GM21825 (cell line): ENCODE data around the gene GOLGA7B.

ENCODE experiments used
- ATAC-seq: cut with Tn5 transposase; IDR thresholded peaks from one replicate; pipeline ENCODE4 v1.9.1; 2021; ENCODE audit warnings: mild to moderate bottlenecking, moderate library complexity; ENCODE audit not compliant: unreplicated experiment

The GOLGA7B gene

DNA sequence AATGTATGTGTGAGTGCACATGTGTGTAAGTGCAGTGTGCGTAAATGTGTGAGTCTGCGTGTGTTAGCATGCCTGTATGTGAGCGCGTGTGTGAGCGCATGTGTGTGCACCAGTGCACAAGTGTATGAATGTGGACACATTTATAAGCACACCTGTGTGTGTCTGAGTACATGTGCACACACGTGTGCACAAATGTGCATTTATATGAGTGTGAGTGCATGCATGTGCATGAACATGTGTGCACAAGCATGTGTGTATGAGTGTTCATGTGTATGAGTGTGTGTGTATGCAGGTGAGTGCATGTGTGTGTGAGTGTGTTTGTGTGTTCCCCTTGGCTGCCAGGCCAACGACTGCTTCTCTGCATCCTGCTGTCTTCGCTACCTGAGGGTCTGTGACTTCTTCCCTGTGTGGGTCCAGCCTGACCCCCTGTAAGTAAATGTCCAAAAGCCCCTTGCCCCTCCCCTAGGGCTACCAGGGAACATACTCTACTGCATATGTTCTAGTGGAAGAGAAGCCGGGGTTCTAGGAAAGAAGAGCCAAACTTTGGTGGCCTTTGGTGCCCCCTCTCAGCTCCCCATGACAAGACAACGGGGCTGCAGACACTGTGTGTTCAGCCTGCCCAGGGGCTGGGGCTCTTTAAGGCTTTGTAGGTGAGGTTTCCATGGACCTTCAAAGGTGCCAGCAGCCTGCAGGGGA lies 17.0 kb downstream of the GOLGA7B start:
- no peak for ATAC-seq

- no peak for ATAC-seq
Measured at GRCh38 chr10:97867220-97867800, 17.7 kb downstream of the GOLGA7B start.

- ATAC-seq: no peak
Measured at GRCh38 chr10:97868134-97868685, 18.6 kb downstream of the GOLGA7B start.

GRCh38 chr10:97869091-97870042 lies 19.7 kb downstream of the GOLGA7B start:
- peak; percentile 94 for ATAC-seq

DNA sequence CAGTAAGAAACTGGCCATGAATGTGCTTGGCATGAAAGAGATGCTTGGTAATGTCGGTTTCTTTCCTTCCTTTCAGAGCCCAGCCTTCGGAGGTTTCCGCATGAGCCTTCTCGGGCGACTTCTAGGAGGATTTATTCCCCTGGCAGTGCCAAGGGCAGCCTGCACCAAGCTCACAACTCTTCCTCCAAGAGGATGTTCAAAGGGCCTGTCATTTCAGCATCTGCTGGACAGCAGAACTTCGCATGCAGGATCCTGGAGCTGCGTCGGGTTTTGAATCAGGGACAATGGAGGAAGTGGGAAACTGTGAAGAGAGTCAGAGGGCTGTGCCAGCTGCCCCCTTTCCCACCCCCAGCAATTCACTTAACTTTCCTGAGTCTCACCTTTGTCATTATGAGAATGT lies 21.3 kb downstream of the GOLGA7B start:
- no peak for ATAC-seq

DNA sequence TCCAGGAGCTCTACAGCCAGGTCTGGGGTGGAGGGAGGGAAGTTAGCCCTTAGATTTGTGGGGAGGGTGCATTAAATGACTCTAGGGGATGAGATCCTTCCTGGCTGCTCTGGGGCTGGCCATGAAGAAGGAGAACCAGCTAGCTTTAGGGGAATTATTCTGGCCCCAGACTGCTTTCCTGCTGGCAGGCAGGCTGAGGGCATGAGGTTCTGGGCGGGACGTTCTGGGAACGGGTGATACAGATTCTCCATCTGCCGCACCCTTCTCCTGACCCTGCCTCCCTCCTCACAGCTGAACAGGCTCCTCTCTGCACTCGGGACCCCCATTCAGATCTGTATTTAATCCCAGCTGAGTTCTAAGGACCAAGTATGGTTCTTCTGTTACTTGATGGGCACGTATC lies 23.9 kb downstream of the GOLGA7B start:
- no peak for ATAC-seq

DNA sequence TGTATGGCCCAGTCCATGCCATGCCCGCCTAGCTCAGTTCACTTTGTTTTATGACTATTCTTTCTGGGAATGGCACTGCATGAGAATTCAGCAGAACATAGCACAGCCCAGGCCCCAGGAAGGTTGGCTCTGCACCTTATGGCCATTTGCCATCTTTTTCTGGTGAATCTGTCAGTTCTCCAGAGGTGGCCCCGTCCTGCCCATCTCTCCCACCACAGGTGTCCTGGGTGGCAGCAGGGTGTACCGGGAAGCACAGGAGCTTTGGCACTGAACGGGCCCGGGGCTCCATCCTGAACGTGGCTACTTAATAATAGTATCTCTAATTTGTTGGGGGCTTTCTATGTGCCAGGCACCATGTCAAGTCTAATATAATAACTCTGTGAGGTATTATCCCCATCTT lies 24.7 kb downstream of the GOLGA7B start:
- ATAC-seq: no peak

- ATAC-seq: no peak
Measured at GRCh38 chr10:97875391-97875790, 25.7 kb downstream of the GOLGA7B start.

GRCh38 chr10:97876402-97876801 lies 26.8 kb downstream of the GOLGA7B start:
- no peak for ATAC-seq

GRCh38 chr10:97879241-97879640 lies 29.6 kb downstream of the GOLGA7B start:
- no peak for ATAC-seq

GRCh38 chr10:97880109-97880508 lies 30.5 kb downstream of the GOLGA7B start:
- ATAC-seq: no peak

DNA sequence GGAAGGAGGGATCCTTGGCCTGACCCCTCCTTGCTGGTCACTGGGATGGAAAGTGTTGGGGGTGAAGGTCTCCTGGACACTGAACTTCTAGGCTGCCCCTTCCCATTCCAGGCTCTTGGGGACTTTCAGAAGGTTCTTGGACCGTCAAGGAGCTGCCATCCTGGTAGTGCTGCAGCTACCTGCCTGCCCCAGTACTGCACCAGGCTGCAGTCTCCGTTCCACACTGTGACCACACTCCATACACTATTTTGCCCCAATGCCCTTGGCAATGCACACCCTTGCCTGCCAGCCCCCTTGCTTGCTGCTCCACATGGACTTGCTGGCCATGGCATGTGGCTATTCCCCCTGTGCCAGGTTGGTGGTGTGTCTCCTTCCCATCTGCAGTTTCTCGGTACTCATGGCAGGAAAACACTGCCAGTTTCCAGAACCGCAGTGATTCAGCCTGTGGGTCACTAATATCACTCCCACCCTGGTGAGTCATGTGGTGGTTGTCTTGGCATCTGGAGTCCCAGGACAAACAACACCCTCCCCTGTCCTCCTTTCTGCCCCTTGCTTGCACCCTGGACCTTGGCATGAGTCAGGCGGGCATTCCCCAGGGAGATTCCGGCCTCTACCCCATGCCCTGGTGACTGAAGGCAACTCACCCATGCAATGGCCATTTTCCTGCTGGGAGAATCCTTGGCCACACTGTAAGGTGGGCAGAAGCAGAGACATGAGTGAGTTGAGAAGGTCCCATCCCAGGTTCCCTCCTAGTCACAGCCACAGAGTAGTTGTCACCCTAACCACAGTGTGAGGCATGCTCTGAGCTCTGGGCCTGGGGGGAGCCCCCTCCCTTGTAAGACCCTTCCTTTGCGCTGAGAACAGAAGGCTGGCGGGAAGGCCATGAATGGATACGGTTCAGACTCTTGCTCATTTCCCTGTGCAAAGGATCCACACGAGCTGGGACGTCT lies 32.8 kb downstream of the GOLGA7B start:
- ATAC-seq: no peak

DNA sequence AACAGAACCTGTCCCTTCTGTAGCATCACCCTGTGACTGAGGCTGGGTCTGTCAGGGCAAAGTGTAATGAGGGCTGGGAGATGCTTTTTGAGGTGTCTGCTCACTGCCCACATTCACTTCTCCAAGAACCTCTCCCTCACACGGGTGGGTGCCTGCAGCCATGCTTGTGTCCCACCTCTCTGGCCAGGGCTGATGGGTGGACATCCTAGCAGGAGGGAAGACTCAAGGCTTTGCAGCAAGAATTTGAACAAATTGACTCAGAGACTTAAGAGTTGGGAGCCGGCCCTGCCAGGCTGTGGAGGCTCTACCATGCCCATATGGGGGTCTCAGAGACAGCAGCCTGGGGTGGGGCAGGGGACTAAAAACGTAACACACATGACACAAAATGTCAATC lies 33.4 kb downstream of the GOLGA7B start:
- no peak for ATAC-seq

DNA sequence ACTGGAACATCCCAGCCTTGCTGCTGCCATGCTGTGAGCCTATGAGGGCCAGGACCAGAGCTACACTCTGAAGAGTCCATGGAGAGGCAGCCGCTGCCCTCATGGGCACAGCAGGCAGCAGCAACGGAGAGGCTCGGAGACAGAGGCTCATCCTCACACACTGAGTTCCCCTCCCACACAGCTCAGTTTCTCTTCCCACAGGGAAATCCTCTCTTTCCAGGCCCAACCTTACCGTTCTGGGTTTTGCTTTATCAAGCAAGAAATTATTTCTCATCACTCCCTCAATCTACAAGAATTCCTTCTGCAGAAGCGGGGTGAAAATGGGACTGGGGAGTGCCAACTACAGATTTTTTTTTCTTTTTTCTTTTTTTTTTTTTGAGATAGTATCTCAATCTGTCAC lies 36.6 kb downstream of the GOLGA7B start:
- ATAC-seq: no peak

GRCh38 chr10:97887399-97887798 lies 37.8 kb downstream of the GOLGA7B start:
- ATAC-seq: no peak

DNA sequence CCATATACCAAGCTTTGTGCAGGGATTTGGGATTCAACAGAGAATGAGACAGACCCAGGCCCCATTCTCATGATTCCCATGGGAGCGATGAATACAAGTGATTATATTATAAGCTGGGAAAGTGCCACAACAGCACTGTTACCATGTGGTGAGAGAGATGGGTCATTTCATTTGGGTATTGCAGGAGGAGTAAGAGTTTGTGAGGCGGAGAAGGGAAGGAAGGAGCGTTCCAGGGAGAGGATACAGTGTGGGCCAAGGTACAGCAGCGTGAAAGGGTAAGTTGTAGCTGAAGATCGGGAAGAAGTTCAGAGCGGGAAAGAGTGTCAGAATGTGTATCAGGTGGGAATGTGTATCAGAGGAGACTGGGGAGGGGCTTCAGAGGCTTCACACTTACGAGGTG lies 38.5 kb downstream of the GOLGA7B start:
- ATAC-seq: no peak

GRCh38 chr10:97888641-97889262 lies 39.1 kb downstream of the GOLGA7B start:
- ATAC-seq: no peak

DNA sequence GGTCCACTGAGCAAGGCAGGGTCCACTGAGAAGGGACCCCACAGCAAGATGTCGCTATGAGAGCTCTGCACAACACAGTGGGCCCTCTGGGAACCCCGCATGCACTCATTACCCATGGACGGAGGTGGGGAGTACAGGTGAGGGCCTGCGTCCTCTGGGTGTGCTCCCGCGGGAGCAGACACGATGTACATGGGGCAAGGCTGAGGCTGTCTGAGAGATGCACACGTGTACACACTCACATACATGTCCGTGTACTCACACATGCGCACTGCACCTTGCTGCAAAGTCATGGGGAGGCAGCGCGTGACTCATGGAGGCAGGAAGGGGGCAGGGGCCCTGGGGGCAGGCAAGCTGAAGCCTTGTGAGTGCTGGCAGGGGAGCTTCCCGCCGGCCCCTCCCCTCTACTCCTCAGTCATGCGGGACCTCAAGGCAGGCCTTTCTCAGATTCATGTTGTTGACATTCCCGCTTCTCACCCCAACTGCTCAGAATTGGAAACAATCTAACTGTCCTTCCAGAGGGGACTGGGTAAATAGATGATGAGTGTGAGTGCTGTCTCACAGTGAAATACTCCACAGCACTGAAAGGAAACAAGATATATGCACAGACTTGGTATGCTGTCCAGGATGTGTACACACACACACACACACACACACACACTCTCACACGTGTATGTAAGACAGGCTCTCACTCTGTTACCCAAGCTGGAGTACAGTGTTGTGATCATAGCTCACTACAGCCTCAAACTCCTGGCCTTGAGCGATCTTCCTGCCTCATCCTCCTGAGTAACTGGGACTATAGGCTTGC lies 40.0 kb downstream of the GOLGA7B start:
- ATAC-seq: no peak

GRCh38 chr10:97891497-97892167 lies 42.0 kb downstream of the GOLGA7B start:
- no peak for ATAC-seq
